ENCODE measurements around the gene CHRM3.

The CHRM3 gene

DNA sequence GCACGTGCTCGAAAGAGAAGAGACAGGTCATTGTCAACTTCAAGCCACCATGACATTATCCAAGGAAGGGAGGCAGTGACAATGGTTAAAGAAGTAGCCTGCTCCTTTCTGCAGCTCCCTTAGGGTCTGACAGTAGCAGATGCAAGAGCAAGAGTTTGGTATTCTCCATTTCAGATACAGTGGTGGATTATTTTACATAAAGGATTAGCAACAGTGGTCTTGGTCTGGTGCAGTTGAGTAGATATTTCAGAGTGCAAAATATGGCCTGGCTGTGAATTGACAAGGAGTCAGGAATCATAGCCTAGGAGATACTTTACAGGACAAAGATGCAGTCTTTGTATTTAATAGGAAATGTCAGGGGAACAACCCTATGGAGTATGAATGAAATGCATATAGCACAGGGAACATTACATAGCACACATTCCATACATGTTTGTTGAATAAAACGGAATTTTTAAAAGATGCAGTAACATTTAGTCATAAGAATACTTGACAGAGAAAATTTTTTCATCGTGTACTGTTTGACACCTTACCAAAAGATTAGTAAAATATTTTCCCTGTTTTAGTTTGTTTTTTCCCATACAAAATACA is 41.8 kb downstream of the CHRM3 start:
- Histone ChIP-seq H4K20me1 (ENCODE audit: control insufficient read depth, insufficient read depth, low read depth, low read length) (no peaks in the 10 kb centered on the region), H3K36me3 (ENCODE audit: control insufficient read depth, low read length) (no peaks in the 10 kb centered on the region)
- no peak for TF ChIP-seq EZH2phosphoT487 (IDR thresholded peaks at IDR 0.05; ENCODE audit: borderline replicate concordance, low read length)
- TF ChIP-seq, protein P1, sequence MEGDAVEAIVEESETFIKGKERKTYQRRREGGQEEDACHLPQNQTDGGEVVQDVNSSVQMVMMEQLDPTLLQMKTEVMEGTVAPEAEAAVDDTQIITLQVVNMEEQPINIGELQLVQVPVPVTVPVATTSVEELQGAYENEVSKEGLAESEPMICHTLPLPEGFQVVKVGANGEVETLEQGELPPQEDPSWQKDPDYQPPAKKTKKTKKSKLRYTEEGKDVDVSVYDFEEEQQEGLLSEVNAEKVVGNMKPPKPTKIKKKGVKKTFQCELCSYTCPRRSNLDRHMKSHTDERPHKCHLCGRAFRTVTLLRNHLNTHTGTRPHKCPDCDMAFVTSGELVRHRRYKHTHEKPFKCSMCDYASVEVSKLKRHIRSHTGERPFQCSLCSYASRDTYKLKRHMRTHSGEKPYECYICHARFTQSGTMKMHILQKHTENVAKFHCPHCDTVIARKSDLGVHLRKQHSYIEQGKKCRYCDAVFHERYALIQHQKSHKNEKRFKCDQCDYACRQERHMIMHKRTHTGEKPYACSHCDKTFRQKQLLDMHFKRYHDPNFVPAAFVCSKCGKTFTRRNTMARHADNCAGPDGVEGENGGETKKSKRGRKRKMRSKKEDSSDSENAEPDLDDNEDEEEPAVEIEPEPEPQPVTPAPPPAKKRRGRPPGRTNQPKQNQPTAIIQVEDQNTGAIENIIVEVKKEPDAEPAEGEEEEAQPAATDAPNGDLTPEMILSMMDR (IDR thresholded peaks at IDR 0.05; ENCODE audit: low read depth, low read length, poor library complexity, severe bottlenecking) = no peak

DNA sequence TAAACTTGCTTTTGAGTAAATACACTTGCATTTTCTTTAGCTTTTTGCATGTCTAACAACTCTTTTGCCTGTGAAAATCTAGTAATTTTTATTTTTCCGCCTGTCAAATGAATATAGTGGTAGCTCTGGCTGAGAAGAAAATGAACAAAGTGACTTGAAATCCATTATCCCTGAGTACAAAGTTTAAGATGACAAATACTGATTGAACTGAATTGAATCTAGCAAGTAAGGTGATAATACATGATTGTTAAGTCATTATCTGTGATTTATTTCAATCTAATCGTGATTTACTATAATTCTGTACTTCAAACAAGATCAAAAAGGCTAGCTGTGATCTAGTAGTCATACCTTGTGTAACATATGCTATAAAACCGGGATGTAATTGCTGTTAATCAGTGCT is 42.8 kb downstream of the CHRM3 start:
- Histone ChIP-seq H3K4me3 (ENCODE audit: low read length) (no peak overlapping the region), H3K4me1 (ENCODE audit: control insufficient read depth, low read length) (no peaks in the 10 kb centered on the region), H4K20me1 (ENCODE audit: control insufficient read depth, insufficient read depth, low read depth, low read length) (no peaks in the 10 kb centered on the region), H3K9me2 (replicated peaks; ENCODE audit: control insufficient read depth, low read length) (no peaks in the 10 kb centered on the region), H3K27ac (ENCODE audit: low read depth, low read length) (no peak overlapping the region), H3F3A (ENCODE audit: control insufficient read depth, insufficient read depth) (no peaks in the 10 kb centered on the region), H3K27me3 (ENCODE audit: control insufficient read depth, low read length) (no peaks in the 10 kb centered on the region), H3K79me2 (ENCODE audit: control insufficient read depth, low read length) (no peaks in the 10 kb centered on the region), H3K9me3 (ENCODE audit: control insufficient read depth, insufficient read depth, low read length) (no peaks in the 10 kb centered on the region), H3K36me3 (ENCODE audit: control insufficient read depth, low read length) (no peaks in the 10 kb centered on the region), H3K4me2 (ENCODE audit: low read length) (no peak overlapping the region)
- no peak for TF ChIP-seq EZH2phosphoT487 (IDR thresholded peaks at IDR 0.05; ENCODE audit: borderline replicate concordance, low read length)
- TF ChIP-seq, protein P1 (IDR thresholded peaks at IDR 0.05; ENCODE audit: low read depth, low read length, poor library complexity, severe bottlenecking) = no peak

More for the DNA sequence above, 41.8 kb downstream of the CHRM3 start:
- H3K27ac ChIP-seq (ENCODE audit: low read depth, low read length) = no peak overlapping the region
- H3K4me3 ChIP-seq (ENCODE audit: low read length) = no peak overlapping the region
- H3K4me1 ChIP-seq (ENCODE audit: control insufficient read depth, low read length) = no peaks in the 10 kb centered on the region
- H3K27me3 ChIP-seq (ENCODE audit: control insufficient read depth, low read length) = no peaks in the 10 kb centered on the region
- H3K79me2 ChIP-seq (ENCODE audit: control insufficient read depth, low read length) = no peaks in the 10 kb centered on the region
- H3K4me2 ChIP-seq (ENCODE audit: low read length) = no peak overlapping the region
- no peaks in the 10 kb centered on the region for H3K9me3 ChIP-seq (ENCODE audit: control insufficient read depth, insufficient read depth, low read length)
- H3F3A ChIP-seq (ENCODE audit: control insufficient read depth, insufficient read depth) = no peaks in the 10 kb centered on the region
- no peaks in the 10 kb centered on the region for H3K9me2 ChIP-seq (replicated peaks; ENCODE audit: control insufficient read depth, low read length)

DNA sequence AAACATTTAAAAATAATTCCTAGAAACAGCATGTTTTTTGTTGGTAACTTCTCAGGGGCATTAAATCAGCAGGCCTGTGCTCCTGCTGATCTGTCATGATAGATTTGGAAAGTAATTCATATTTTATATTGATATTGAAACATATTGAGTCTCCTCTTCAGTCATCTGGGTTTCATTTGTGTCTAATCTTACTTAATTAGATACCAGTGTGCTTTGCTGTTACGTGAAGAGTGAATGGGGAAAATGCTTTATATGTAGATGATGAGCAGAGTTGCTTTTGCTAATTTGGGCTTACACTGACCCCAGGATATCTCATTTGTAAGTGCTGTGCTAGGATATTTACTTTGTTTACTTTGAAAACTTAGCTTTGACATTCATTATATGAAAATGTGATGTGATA is 45.9 kb downstream of the CHRM3 start:
- TF ChIP-seq EZH2phosphoT487 (IDR thresholded peaks at IDR 0.05; ENCODE audit: borderline replicate concordance, low read length) = no peak
- TF ChIP-seq, protein P1 (IDR thresholded peaks at IDR 0.05; ENCODE audit: low read depth, low read length, poor library complexity, severe bottlenecking) = no peak
- H3K9me3 ChIP-seq (ENCODE audit: control insufficient read depth, insufficient read depth, low read length) = no peaks in the 10 kb centered on the region

More for the DNA sequence above, 45.9 kb downstream of the CHRM3 start:
- no peaks in the 10 kb centered on the region for H3K36me3 ChIP-seq (ENCODE audit: control insufficient read depth, low read length)
- no peaks in the 10 kb centered on the region for H3F3A ChIP-seq (ENCODE audit: control insufficient read depth, insufficient read depth)
- no peaks in the 10 kb centered on the region for H3K79me2 ChIP-seq (ENCODE audit: control insufficient read depth, low read length)
- no peak overlapping the region for H3K4me2 ChIP-seq (ENCODE audit: low read length)
- no peaks in the 10 kb centered on the region for H3K27me3 ChIP-seq (ENCODE audit: control insufficient read depth, low read length)
- H3K4me1 ChIP-seq (ENCODE audit: control insufficient read depth, low read length) = no peaks in the 10 kb centered on the region
- no peaks in the 10 kb centered on the region for H3K9me2 ChIP-seq (replicated peaks; ENCODE audit: control insufficient read depth, low read length)
- H3K27ac ChIP-seq (ENCODE audit: low read depth, low read length) = no peak overlapping the region
- no peak overlapping the region for H3K4me3 ChIP-seq (ENCODE audit: low read length)
- no peaks in the 10 kb centered on the region for H4K20me1 ChIP-seq (ENCODE audit: control insufficient read depth, insufficient read depth, low read depth, low read length)

Data from DOHH2 (cell line).